Fibroblast of lung (primary cell): ENCODE data around the gene MPZL3. TPM values are rescaled to one million over a fixed set of nuclear protein-coding genes. Genes with fewer than 3 reads are reported as not detected.
"Not testable (repeated sequence)": the region's sequence is repeated elsewhere in the genome, so short reads cannot be mapped to it uniquely, and the experiment has no call there.

Experiments
- DNase-seq, 2 donors: peaks; one replicate each; pipeline versions ENCODE4 v3.0.0 to v3.0.0-alpha.2; 2010; ENCODE audit warnings: low read depth in 2 of 2
- H2AFZ ChIP-seq: 2 replicates; pipeline ENCODE4 v1.5.1; 2012; ENCODE audit warnings: low read length, control low read depth, inconsistent platforms
- H3K27ac ChIP-seq: 2 replicates; pipeline ENCODE4 v1.5.1; 2011; ENCODE audit warnings: low read length, control low read depth; ENCODE audit not compliant: insufficient read depth
- H3K27me3 ChIP-seq: 2 replicates; pipeline ENCODE4 v1.5.1; 2011; ENCODE audit warnings: mild to moderate bottlenecking, low read length; ENCODE audit not compliant: control insufficient read depth, insufficient read depth
- H3K36me3 ChIP-seq: 2 replicates; pipeline ENCODE4 v1.5.1; 2011; ENCODE audit warnings: low read length; ENCODE audit not compliant: control insufficient read depth, insufficient read depth
- H3K4me1 ChIP-seq: 2 replicates; pipeline ENCODE4 v1.5.1; 2011; ENCODE audit warnings: low read length; ENCODE audit not compliant: control insufficient read depth, insufficient read depth; ENCODE audit errors: extremely low read depth
- H3K4me2 ChIP-seq: 2 replicates; pipeline ENCODE4 v1.5.1; 2011; ENCODE audit warnings: low read length, control low read depth; ENCODE audit not compliant: insufficient read depth; ENCODE audit errors: extremely low read depth
- H3K4me3 ChIP-seq, 4 experiments: fragments of 200-600 bp in 1 of 4; sonication (generic) in 1 of 4; replicated peaks in 1 of 4; 2 replicates each; pipeline ENCODE4 v1.5.1; 2011 to 2016; ENCODE audit warnings: low read length in 4 of 4, low read depth in 3 of 4, mild to moderate bottlenecking in 3 of 4, control low read depth in 2 of 4, inconsistent platforms in 1 of 4, mixed read lengths in 1 of 4; ENCODE audit not compliant: insufficient read depth in 1 of 4; ENCODE audit errors: control extremely low read depth in 1 of 4
- H3K79me2 ChIP-seq: 2 replicates; pipeline ENCODE4 v1.5.1; 2012; ENCODE audit warnings: mild to moderate bottlenecking, low read length, inconsistent platforms; ENCODE audit not compliant: control insufficient read depth, insufficient read depth
- H3K9ac ChIP-seq: 2 replicates; pipeline ENCODE4 v1.5.1; 2011; ENCODE audit warnings: mild to moderate bottlenecking, low read length, control low read depth; ENCODE audit not compliant: insufficient read depth
- H3K9me3 ChIP-seq: 2 replicates; pipeline ENCODE4 v1.5.1; 2012; ENCODE audit warnings: low read depth, low read length; ENCODE audit not compliant: control insufficient read depth, insufficient read depth
- H4K20me1 ChIP-seq: 2 replicates; pipeline ENCODE4 v1.5.1; 2011; ENCODE audit warnings: low read length; ENCODE audit not compliant: control insufficient read depth, insufficient read depth; ENCODE audit errors: extremely low read depth
- EZH2 ChIP-seq: IDR thresholded peaks from 2 replicates; pipeline ENCODE4 v1.5.1; 2012; ENCODE audit warnings: low read length, control low read depth, mild to moderate bottlenecking; ENCODE audit errors: missing control alignments
- polyA plus RNA-seq, 2 donors: library from polyadenylated mRNA; depleted of rRNA in 1 of 2; stranded (reverse) in 1 of 2; unstranded in 1 of 2; fragments of >200 nt; gene quantifications; 2 replicates each; pipeline ENCODE4 v1.2.1, GENCODE V29; 2011 to 2012; ENCODE audit warnings: missing spikeins in 1 of 2
- total RNA-seq: library from RNA; depleted of rRNA; stranded (reverse); fragments of >200 nt; gene quantifications from 2 replicates; pipeline ENCODE4 v1.2.1, GENCODE V29; 2014
- TF ChIP-seq, protein P1 (sequence below), 2 donors: IDR thresholded peaks in 1 of 2; conservative IDR thresholded peaks in 1 of 2; 1 replicate in 1 of 2; 2 replicates in 1 of 2; pipeline ENCODE4 v1.5.1; 2011 to 2012; ENCODE audit warnings: low read length in 2 of 2, control low read depth in 1 of 2, inconsistent platforms in 1 of 2, low read depth in 1 of 2, mild to moderate bottlenecking in 1 of 2

MPZL3 gene
- total and polyA plus RNA-seq, 2 donors (not counting 1 experiment from before 2014, with no cell fraction given) = 0.33 to 0.44 TPM

DNA sequence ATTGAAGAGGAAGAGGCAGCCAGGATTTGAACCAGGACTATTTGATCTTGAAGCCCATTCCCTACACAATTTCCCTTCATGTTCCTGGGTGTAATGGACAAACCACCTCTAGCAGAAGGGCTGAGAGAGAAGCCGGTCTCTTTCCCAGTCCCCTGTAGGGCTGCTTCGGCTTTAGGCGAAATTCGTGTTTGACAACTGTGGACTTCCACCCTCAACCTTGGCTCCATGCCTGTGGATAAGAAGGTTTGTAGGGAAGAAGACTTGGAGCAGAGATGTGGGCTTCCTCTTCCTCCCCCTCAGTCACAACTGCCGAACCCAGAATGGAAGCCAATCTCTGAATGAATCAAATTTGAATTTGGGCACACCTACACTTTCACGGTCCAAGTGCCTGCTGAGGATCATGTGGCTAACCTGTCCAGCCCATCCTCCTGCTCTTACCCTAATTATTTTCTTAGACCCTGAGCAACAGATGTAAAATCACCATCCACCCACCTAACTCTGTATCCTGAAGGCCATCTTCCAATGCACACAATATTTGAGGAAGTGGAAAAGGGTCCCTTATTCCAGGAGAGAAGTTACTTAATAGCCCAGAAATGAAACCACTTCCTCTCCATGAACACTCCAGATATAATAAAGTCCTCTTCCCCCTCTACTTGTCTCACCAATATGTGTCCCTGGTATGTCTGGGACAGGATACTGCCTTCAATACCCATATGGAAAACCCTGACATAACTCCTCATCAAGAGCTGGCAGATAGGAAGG is 65.6 kb downstream of the MPZL3 start:
- Histone ChIP-seq H3K79me2 (no peaks in the 10 kb centered on the region), H3K36me3 (no peaks in the 10 kb centered on the region), H3K27me3 (no peaks in the 10 kb centered on the region), H3K4me3 (no peak overlapping the region), H3K9ac (no peak overlapping the region), H4K20me1 (no peaks in the 10 kb centered on the region), H3K4me2 (no peak overlapping the region), H2AFZ (no peak overlapping the region), H3K27ac (no peak overlapping the region), H3K9me3 (no peaks in the 10 kb centered on the region), H3K4me1 (no peaks in the 10 kb centered on the region)
- no peak for DNase-seq
- TF ChIP-seq EZH2 = no peak
- TF ChIP-seq, protein P1, sequence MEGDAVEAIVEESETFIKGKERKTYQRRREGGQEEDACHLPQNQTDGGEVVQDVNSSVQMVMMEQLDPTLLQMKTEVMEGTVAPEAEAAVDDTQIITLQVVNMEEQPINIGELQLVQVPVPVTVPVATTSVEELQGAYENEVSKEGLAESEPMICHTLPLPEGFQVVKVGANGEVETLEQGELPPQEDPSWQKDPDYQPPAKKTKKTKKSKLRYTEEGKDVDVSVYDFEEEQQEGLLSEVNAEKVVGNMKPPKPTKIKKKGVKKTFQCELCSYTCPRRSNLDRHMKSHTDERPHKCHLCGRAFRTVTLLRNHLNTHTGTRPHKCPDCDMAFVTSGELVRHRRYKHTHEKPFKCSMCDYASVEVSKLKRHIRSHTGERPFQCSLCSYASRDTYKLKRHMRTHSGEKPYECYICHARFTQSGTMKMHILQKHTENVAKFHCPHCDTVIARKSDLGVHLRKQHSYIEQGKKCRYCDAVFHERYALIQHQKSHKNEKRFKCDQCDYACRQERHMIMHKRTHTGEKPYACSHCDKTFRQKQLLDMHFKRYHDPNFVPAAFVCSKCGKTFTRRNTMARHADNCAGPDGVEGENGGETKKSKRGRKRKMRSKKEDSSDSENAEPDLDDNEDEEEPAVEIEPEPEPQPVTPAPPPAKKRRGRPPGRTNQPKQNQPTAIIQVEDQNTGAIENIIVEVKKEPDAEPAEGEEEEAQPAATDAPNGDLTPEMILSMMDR (conservative IDR thresholded peaks at IDR 0.05 in 1 of 2, IDR thresholded peaks at IDR 0.05 in 1 of 2; ENCODE audit: low read depth in 1 of 2, low read length in 2 of 2) = no peak

DNA sequence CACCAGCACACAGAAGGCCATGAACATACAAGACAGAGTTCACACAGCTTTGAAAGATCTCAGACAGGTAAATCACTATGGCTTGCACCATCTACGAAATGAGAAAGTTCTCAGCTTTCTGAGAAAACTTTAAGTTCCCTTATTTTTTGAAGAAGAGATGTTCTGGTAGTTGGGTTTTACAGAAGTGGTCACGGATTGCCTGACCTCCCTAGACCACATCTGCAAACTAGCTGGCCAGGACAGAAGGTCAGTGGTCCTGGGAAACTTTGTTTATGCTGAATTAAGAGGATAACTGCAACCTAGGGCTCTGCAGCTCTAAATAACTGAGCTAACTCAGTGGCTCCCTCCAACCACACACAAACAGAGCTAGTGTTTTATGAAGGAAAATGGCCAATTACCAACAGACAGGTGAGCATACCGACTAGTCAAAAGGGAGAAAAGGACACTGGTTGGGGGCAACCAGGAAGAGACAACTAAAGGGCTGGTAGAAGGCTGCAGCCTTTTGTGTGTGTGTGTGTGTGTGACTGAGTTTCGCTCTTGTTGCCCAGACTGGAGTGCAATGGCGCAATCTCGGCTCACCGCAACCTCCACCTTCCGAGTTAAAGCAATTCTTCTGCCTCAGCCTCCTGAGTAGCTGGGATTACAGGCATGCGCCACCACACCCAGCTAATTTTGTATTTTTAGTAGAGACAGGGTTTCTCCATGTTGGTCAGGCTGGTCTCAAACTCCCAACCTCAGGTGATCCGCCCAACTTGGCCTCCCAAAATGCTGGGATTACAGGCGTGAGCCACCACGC is 67.2 kb downstream of the MPZL3 start:
- TF ChIP-seq, protein P1 (conservative IDR thresholded peaks at IDR 0.05 in 1 of 2, IDR thresholded peaks at IDR 0.05 in 1 of 2; ENCODE audit: low read depth in 1 of 2, low read length in 2 of 2) = no peak
- no peak for TF ChIP-seq EZH2
- no peak overlapping the region for H3K4me2 ChIP-seq
- H2AFZ ChIP-seq = no peak overlapping the region
- DNase-seq = no peak
- no peak overlapping the region for H3K9ac ChIP-seq
- no peaks in the 10 kb centered on the region for H4K20me1 ChIP-seq
- H3K27me3 ChIP-seq = no peaks in the 10 kb centered on the region
- no peaks in the 10 kb centered on the region for H3K9me3 ChIP-seq
- no peaks in the 10 kb centered on the region for H3K4me1 ChIP-seq
- H3K36me3 ChIP-seq = no peaks in the 10 kb centered on the region
- H3K4me3 ChIP-seq = no peak overlapping the region
- H3K27ac ChIP-seq = no peak overlapping the region
- H3K79me2 ChIP-seq = no peaks in the 10 kb centered on the region

DNA sequence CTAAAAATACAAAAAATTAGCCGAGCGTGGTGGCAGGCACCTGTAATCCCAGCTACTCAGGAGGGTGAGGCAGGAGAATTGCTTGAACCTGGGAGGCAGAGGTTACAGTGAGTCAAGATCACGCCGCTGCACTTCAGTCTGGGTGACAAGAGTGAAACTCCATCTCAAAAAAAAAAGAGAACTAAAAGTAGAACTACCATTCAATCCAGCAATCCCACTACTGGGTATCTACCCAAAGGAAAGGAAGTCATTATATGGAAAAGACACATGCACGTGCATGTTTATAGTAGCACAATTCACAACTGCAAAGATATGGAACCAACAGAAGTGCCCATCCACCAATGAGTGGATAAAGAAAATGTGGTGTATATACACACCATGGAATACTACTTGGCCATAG is 68.5 kb downstream of the MPZL3 start:
- H3K4me2 ChIP-seq, H3K9me3 ChIP-seq, H3K36me3 ChIP-seq, H4K20me1 ChIP-seq, H3K79me2 ChIP-seq, H3K27me3 ChIP-seq, H3K9ac ChIP-seq, DNase-seq, H3K27ac ChIP-seq, H2AFZ ChIP-seq, H3K4me1 ChIP-seq, H3K4me3 ChIP-seq: not testable (repeated sequence)
